ENCODE data around the gene RPS15.

RPS15 gene

DNA sequence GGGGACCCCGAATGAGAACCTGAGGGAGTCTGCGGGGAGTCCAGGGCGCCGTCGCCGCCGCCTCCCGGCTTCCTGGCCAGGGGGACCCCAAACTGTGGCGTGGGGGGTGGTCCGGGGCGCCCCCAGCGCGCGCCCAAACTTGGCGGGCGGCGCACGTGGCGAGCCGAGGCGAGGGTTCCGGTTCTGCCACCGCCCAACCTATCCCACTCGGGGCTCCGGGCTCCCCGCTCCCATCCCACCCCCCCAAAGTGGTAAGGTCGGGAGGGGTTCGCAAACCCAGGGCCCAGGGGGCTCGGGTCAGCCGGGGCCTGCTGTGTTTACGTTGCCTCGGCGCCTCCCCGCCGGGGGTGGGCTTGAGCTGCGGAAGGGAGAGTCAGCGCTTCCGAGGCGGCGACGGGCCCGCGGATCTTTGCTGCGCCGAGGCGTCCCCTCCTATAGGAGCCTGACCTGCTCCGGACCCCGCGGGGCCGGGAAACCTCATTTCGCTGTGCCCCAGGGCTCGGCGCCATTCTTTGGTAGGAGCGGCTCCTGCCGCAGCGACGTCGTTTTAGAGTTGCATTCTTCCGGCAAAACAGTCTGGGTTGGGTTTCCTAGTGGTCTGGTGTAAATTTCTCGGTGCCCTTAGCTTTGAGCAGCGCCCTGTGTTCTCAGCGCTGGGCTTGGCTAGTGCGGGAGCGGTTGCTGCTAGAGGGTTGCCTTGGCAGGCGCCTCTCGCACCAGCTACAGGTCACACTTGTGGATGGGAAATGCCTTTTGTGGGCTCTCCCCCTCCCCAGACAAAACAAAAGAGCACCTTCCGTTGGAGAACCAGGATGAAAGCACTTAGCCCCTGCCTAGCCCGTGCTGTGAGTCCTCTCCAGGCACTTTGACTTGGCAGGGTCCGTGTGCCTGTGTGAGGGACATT lies 29.6 kb upstream of the RPS15 start:
- in situ Hi-C loops (cut with MboI; ENCODE audit: low pct_unique_long_range_greater_than_20kb, low sequenced_read_pairs, unreplicated experiment) = no loop called here
- DNase-seq (ENCODE audit: low spot score) = peak; percentile 72
- no peak for TF ChIP-seq CTCF (IDR thresholded peaks at IDR 0.05; ENCODE audit: extremely low read depth, insufficient read depth, missing control alignments)

DNA sequence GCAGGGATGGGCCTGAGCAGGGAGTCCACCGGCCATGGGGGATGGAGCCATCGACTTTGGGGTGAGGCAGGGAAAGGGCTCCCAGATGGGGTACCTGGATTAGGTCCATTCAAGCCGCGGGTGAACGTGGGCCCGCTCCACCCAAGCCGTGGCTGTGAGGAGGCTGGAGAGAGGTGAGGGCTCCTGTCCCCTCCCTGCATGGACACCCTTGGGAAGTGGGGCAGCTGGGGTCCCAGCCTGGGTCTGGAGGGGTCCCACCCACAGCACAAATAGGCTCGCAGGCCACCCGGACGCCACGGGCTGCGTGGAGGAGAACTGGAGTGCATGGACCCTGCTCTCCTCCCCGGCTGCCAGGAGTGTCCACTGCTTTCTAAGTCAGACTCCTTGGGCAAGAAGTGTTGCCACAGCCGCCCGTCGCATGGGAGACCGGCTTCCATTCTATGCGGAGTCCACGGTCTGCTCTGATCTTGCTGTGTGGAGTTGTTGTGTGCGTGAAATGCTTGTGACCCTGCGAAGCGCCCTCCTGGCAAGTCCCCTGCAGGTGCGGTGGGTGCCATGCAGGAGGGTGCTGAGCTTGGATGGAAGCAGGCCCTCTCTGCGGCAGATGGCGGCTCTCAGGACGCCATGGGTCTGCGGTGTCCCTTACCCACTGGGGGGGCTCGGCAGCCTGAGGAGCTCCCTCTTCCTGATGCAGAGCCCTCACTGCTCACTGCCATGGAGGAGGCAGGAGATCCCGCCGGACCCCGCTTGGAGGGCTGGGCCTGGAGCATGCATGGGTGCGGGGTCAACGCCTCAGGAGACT lies 28.8 kb upstream of the RPS15 start:
- TF ChIP-seq CTCF (IDR thresholded peaks at IDR 0.05; ENCODE audit: extremely low read depth, insufficient read depth, missing control alignments) = no peak
- DNase-seq (ENCODE audit: low spot score) = no peak
- in situ Hi-C loops (cut with MboI; ENCODE audit: low pct_unique_long_range_greater_than_20kb, low sequenced_read_pairs, unreplicated experiment) = no loop called here

GRCh38 chr19:1410136-1410786 lies 27.9 kb upstream of the RPS15 start:
- no peak for DNase-seq (ENCODE audit: low spot score)
- in situ Hi-C loops (cut with MboI; ENCODE audit: low pct_unique_long_range_greater_than_20kb, low sequenced_read_pairs, unreplicated experiment) = no loop called here
- TF ChIP-seq CTCF (IDR thresholded peaks at IDR 0.05; ENCODE audit: extremely low read depth, insufficient read depth, missing control alignments) = no peak

- no peak for DNase-seq (ENCODE audit: low spot score)
- in situ Hi-C loops (cut with MboI; ENCODE audit: low pct_unique_long_range_greater_than_20kb, low sequenced_read_pairs, unreplicated experiment) = no loop called here
- no peak for TF ChIP-seq CTCF (IDR thresholded peaks at IDR 0.05; ENCODE audit: extremely low read depth, insufficient read depth, missing control alignments)
Measured at GRCh38 chr19:1410789-1411188, 27.4 kb upstream of the RPS15 start.

DNA sequence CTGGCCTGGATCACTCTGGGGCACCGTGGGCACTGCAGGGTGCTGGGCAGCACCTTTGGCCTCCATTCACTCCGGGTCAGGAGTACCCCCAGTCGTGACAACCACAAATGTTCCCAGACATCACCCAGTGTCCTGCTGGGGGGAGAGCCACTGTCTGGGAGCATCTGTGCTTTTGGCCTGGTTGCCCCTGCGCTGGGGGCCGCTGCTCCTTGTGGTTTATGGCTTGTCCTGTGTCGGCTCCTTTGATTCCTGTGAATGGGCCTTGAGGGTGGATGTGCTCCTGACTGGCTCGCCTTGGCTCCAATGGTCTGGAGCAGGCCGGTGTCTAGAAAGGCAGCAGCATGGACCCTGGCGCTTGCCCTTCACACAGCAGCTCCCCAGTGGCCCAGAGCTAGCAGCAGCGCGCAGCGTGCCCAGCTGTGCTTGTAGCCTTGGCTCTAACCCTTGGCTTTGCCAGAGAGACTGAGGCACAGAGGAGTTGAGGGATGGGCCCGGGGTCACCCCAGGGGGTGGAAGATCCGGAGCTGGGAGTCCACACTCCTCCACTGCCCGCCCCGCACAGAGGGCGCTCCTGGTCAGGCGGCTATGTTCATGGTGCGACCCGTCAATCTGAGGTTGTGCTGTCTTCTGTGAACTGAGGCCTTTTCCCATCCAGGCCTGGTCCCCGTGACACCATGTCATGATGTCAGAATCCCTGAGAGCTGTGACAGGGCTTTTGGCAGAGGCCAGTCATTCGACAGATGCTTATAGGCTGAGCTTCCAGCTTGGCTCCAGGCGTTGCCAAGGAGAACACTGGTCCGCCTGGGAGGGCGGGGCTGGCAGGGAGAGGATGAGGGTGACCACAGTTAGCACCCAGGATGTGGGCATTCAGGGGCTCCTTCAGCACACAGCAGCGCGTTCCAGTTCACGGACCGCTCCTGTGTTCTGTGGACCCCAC lies 26.7 kb upstream of the RPS15 start:
- no peak for TF ChIP-seq CTCF (IDR thresholded peaks at IDR 0.05; ENCODE audit: extremely low read depth, insufficient read depth, missing control alignments)
- no peak for DNase-seq (ENCODE audit: low spot score)
- in situ Hi-C loops (cut with MboI; ENCODE audit: low pct_unique_long_range_greater_than_20kb, low sequenced_read_pairs, unreplicated experiment) = no loop called here
